A673 (cell line): ENCODE results near the gene SH3RF3. TPM values are rescaled to one million over a fixed set of nuclear protein-coding genes. Genes with fewer than 3 reads are reported as not detected.

Source experiments
- BruUV-seq: library from RNA; stranded (reverse); fragments of 400-500 nt; replicated peaks from 2 replicates; lab custom pipeline; 2021; lab: Mats Ljungman, UMichigan
- CTCF ChIA-PET: fragments of 300-600 bp; sonication (Branson Sonifier 250); formaldehyde crosslinking; loops from one replicate; lab custom pipeline; 2022; ENCODE audit warnings: antibody characterized with exemption; lab: Charles Lee
- POLR2A ChIA-PET: fragments of 300-600 bp; sonication (Branson Sonifier 250); formaldehyde crosslinking; loops from one replicate; lab custom pipeline; 2022; ENCODE audit warnings: antibody characterized with exemption; ENCODE audit not compliant: low non-redundant PET; lab: Charles Lee
- DNase-seq: peaks from one replicate; pipeline ENCODE4 v3.0.0-alpha.2; 2015; ENCODE audit warnings: low spot score
- H3K27ac ChIP-seq: fragments of 200-600 bp; sonication (generic); 2 replicates; pipeline ENCODE4 v1.5.1; 2016; ENCODE audit warnings: mixed run types, low read depth, mild to moderate bottlenecking, mixed read lengths, antibody characterized with exemption, low read length; ENCODE audit not compliant: poor library complexity, severe bottlenecking
- H3K27me3 ChIP-seq: fragments of 200-600 bp; sonication (generic); replicated peaks from 2 replicates; pipeline ENCODE4 v1.6.1; 2017; ENCODE audit warnings: mixed run types, low read depth, mild to moderate bottlenecking, mixed read lengths, antibody characterized with exemption, low read length; ENCODE audit not compliant: insufficient read depth, poor library complexity
- H3K36me3 ChIP-seq: fragments of 200-600 bp; sonication (generic); 2 replicates; pipeline ENCODE4 v1.6.1; 2016; ENCODE audit warnings: mixed run types, mild to moderate bottlenecking, mixed read lengths, antibody characterized with exemption, low read length; ENCODE audit not compliant: insufficient read depth, poor library complexity, severe bottlenecking
- H3K4me1 ChIP-seq: fragments of 200-600 bp; sonication (generic); 2 replicates; pipeline ENCODE4 v1.6.1; 2017; ENCODE audit warnings: mixed run types, mild to moderate bottlenecking, mixed read lengths, antibody characterized with exemption, low read length; ENCODE audit not compliant: insufficient read depth, poor library complexity, severe bottlenecking
- H3K4me3 ChIP-seq: fragments of 200-600 bp; sonication (generic); 2 replicates; pipeline ENCODE4 v1.5.1; 2016; ENCODE audit warnings: low read depth, mixed run types, mild to moderate bottlenecking, mixed read lengths, low read length; ENCODE audit not compliant: poor library complexity, severe bottlenecking
- H3K9me3 ChIP-seq: fragments of 200-600 bp; sonication (generic); 2 replicates; pipeline ENCODE4 v1.6.1; 2016; ENCODE audit warnings: mixed run types, low read depth, mild to moderate bottlenecking, mixed read lengths, antibody characterized with exemption, low read length; ENCODE audit not compliant: poor library complexity, severe bottlenecking
- CTCF ChIP-seq: fragments of 300-800, 200-600 bp; sonication (generic); conservative IDR thresholded peaks from 2 replicates; pipeline ENCODE4 v1.5.1; 2017; ENCODE audit warnings: low read depth, mild to moderate bottlenecking, antibody characterized with exemption, low read length, moderate library complexity, mixed read lengths
- EZH2 ChIP-seq: fragments of 200-600 bp; sonication (generic); IDR thresholded peaks from 2 replicates; pipeline ENCODE4 v1.6.1; 2017; ENCODE audit warnings: borderline replicate concordance, low read depth, mild to moderate bottlenecking, mixed read lengths, antibody characterized with exemption, low read length; ENCODE audit not compliant: poor library complexity, severe bottlenecking
- intact Hi-C: fragments of 100-400 bp; cut with micrococcal nuclease; formaldehyde crosslinking; loops from one replicate; pipeline ENCODE4 v1.10.0; 2022; ENCODE audit not compliant: unreplicated experiment
- total RNA-seq: library from RNA; stranded (reverse); gene quantifications from 2 replicates; pipeline ENCODE4 v1.2.3, GENCODE V29; 2021

The SH3RF3 gene
- total RNA-seq, 1 experiment from 2014 or later, result 0.15 TPM

- Histone ChIP-seq H3K27me3 (peaks cover 70% of the 10 kb centered on the region), H3K9me3 (no peaks in the 10 kb centered on the region), H3K4me3 (peak overlapping the region; percentile 53), H3K4me1 (peaks cover 12% of the 10 kb centered on the region), H3K36me3 (no peaks in the 10 kb centered on the region), H3K27ac (no peak overlapping the region)
- TF ChIP-seq EZH2, result no peak
- no peak for TF ChIP-seq CTCF
- no peak for DNase-seq
- ChIA-PET POLR2A (no interaction called here), CTCF (no interaction called here)
- no TSS peak for BruUV-seq
- intact Hi-C loops, result no loop called here
These were observed 1.1 kb downstream of the SH3RF3 start for GRCh38 chr2:109129921-109130722.

- BruUV-seq, result no TSS peak
- no peaks in the 10 kb centered on the region for H3K36me3 ChIP-seq
- H3K4me3 ChIP-seq, result no peak overlapping the region
- ChIA-PET CTCF (no interaction called here), POLR2A (no interaction called here)
- intact Hi-C loops, result no loop called here
- DNase-seq, result no peak
- no peak for TF ChIP-seq EZH2
- no peak for TF ChIP-seq CTCF
- no peaks in the 10 kb centered on the region for H3K9me3 ChIP-seq
- H3K4me1 ChIP-seq, result peaks cover 15% of the 10 kb centered on the region
- H3K27me3 ChIP-seq, result peaks cover 70% of the 10 kb centered on the region
- no peak overlapping the region for H3K27ac ChIP-seq
These were observed 1.7 kb downstream of the SH3RF3 start for GRCh38 chr2:109130723-109130995.

GRCh38 chr2:109131777-109132176, 2.8 kb downstream of the SH3RF3 start:
- POLR2A ChIA-PET, result no interaction called here
- Histone ChIP-seq H3K36me3 (no peaks in the 10 kb centered on the region), H3K4me3 (no peak overlapping the region), H3K4me1 (peaks cover 15% of the 10 kb centered on the region), H3K27me3 (peaks cover 70% of the 10 kb centered on the region), H3K27ac (no peak overlapping the region), H3K9me3 (no peaks in the 10 kb centered on the region)
- no peak for DNase-seq
- intact Hi-C loops, result no loop called here
- TF ChIP-seq EZH2, result peak; percentile 31
- TF ChIP-seq CTCF, result no peak
- BruUV-seq, result no TSS peak
- CTCF ChIA-PET, result no interaction called here
